OCI-M2 (cell line): ENCODE results near the gene TLR8.
"Not testable (repeated sequence)": the region's sequence is repeated elsewhere in the genome, so short reads cannot be mapped to it uniquely, and the experiment has no call there.

Experiments
- DNase-seq: peaks from one replicate; lab custom pipeline; 2025; ENCODE audit not compliant: unreplicated experiment; lab: John Stamatoyannopoulos, UW

The TLR8 gene

GRCh38 chrX:12896935-12897334 lies 9.5 kb upstream of the TLR8 start:
- DNase-seq: no peak

- DNase-seq: no peak
These were observed 8.3 kb upstream of the TLR8 start for GRCh38 chrX:12898073-12898472.

DNA sequence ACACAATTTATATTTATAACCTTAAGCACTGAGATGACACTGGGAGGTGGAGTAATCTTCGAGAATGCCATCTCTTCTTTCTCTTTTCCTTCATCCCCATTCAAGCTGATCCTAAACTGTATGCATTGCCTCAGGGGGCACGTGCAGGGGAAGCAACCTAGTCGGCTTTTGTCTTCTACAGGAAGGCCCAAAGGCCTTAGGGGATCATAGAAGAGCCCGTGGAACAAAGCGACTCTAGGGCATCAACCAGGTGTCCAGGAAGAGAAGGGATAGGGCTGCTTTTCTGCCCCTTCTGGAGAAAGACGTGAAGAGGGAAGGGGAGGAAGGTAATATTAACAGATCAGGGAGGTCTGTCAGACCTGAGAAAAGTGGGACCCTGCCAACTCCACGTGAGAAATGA lies 6.9 kb upstream of the TLR8 start:
- DNase-seq: no peak

DNA sequence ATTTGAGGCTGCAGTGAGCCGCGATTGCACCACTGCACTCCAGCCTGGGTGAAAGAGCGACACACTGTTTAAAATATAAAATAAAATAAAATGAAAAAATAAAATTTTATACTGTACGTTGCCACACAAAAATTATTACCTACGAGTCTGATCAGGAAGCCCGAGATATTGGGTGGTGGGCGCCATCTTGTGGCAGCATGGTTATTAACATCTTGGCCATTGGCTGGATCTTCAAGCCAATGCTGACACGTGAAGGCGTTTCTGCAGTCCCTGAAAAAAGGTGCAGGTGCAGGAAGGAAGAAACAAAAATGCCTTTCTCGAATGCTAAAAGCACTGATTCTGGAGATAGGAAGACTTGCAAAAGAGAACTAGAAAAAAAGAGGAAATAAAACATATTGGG lies 4.9 kb upstream of the TLR8 start:
- no peak for DNase-seq

DNA sequence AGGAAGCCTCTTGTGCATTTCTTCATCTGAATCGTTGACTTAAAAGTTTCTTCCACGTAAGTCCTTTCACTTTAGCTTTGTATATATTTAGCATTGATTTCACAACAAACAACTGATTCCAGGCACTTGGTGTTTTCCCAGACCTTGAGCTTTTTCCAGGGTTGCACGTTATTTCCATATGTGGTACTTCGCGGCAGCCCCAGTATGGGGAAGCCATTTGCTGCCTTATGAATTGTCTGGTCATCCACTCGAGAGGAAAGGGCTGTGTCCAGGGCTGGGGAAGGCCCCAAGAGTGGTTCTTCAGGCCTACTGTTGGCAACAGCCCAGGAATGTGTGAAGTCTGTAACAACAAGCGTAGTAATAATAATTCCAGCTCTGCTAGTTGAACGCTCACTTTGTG lies 2.8 kb upstream of the TLR8 start:
- no peak for DNase-seq

- no peak for DNase-seq
These were observed 4.2 kb downstream of the TLR8 start for GRCh38 chrX:12910423-12911121.

DNA sequence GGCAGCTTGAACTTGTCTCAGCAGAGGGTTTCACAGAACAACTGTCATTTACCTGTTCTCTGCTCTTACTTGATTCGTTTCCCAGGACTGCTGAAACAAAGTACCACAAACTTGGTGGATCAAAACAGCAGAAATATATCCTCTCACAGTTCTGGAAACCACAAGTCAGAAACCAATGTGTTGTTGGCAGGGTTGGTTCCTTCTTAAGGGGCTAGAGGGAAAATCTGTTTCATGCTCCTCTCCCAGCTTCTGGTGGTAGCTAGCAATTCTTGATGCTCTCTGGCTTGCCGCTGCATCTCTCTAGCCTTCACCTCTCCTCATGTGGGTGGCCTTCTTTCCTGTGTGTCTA lies 4.7 kb downstream of the TLR8 start:
- no peak for DNase-seq

DNA sequence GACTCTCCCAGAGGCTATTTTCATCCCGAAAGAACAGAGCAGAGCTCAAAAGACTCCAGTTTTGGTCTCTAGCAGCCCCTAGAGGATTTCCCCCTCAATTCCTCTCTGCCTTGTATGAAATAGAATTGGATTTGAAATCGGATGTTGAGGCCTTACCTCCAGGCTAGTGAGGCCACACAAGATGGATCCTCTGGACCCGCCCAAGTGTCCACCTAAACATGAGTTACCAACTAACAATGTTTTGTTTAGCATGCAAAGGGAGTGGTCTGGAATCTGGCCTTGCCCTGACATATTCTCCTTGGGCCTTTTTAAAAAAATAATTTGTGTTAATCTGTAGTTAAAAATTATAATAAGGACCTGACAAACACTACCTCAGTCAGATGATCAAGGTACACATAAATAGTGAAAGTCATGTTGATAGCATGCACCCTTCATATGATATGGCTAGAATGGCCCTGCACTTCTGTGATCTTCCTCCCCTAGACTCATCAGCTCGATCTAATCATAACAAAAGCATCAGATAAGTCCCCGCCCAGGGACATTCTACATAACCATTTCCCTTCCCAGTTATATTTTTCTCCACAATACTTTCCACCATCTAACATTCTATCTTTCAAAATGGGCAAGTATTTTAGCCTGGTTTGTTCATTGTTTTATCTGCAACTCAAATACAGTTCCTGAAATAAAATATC lies 6.5 kb downstream of the TLR8 start:
- DNase-seq: no peak

DNA sequence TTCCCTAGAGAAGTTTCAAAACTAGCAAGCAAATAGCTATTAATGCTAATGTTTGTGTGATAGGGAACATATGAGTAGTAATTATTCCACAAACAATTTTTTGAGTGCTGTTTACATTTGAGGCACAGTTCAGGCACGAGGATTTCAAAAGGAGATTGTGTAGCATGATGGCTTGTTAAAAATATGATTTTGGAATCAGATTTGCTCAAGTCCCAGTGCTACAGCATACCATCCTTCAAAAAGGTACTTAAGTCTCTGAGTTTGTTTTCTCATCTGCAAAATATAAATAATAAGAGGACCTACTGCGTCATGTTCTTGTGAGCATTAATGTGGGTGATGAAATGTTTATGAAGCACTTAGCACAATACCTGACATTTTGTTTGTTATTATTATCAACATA lies 11.3 kb downstream of the TLR8 start:
- no peak for DNase-seq

DNA sequence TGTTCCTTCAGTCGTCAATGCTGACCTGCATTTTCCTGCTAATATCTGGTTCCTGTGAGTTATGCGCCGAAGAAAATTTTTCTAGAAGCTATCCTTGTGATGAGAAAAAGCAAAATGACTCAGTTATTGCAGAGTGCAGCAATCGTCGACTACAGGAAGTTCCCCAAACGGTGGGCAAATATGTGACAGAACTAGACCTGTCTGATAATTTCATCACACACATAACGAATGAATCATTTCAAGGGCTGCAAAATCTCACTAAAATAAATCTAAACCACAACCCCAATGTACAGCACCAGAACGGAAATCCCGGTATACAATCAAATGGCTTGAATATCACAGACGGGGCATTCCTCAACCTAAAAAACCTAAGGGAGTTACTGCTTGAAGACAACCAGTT lies 12.6 kb downstream of the TLR8 start:
- DNase-seq: no peak

GRCh38 chrX:12919620-12920019 lies 13.2 kb downstream of the TLR8 start:
- DNase-seq: no peak

DNA sequence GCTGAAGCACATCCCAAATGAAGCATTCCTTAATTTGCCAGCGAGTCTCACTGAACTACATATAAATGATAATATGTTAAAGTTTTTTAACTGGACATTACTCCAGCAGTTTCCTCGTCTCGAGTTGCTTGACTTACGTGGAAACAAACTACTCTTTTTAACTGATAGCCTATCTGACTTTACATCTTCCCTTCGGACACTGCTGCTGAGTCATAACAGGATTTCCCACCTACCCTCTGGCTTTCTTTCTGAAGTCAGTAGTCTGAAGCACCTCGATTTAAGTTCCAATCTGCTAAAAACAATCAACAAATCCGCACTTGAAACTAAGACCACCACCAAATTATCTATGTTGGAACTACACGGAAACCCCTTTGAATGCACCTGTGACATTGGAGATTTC lies 14.6 kb downstream of the TLR8 start:
- no peak for DNase-seq

DNA sequence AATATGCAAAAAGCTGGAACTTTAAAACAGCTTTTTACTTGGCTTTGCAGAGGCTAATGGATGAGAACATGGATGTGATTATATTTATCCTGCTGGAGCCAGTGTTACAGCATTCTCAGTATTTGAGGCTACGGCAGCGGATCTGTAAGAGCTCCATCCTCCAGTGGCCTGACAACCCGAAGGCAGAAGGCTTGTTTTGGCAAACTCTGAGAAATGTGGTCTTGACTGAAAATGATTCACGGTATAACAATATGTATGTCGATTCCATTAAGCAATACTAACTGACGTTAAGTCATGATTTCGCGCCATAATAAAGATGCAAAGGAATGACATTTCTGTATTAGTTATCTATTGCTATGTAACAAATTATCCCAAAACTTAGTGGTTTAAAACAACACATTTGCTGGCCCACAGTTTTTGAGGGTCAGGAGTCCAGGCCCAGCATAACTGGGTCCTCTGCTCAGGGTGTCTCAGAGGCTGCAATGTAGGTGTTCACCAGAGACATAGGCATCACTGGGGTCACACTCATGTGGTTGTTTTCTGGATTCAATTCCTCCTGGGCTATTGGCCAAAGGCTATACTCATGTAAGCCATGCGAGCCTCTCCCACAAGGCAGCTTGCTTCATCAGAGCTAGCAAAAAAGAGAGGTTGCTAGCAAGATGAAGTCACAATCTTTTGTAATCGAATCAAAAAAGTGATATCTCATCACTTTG lies 15.6 kb downstream of the TLR8 start:
- DNase-seq: no peak

DNA sequence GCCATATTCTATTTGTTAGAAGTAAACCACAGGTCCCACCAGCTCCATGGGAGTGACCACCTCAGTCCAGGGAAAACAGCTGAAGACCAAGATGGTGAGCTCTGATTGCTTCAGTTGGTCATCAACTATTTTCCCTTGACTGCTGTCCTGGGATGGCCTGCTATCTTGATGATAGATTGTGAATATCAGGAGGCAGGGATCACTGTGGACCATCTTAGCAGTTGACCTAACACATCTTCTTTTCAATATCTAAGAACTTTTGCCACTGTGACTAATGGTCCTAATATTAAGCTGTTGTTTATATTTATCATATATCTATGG lies 16.1 kb downstream of the TLR8 start:
- no peak for DNase-seq

DNA sequence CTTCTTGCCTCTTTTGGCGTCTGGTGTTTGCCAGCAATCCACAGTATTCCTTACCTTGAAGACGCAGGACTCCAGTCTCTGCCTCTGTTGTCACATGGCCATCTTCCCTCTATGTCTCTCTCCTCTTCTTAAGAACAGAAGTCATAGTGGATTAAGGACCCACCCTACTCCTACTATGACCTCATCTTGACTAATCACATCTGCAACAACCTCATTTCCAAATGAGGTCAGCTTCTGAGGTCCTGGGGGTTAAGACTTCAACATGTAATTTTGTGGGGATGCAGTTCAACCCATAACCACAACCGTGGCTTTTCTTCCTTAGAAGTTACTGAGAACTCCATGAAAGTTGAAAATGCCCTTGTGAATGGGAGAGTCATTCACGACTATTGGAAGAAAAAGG lies 23.3 kb downstream of the TLR8 start:
- DNase-seq: no peak

DNA sequence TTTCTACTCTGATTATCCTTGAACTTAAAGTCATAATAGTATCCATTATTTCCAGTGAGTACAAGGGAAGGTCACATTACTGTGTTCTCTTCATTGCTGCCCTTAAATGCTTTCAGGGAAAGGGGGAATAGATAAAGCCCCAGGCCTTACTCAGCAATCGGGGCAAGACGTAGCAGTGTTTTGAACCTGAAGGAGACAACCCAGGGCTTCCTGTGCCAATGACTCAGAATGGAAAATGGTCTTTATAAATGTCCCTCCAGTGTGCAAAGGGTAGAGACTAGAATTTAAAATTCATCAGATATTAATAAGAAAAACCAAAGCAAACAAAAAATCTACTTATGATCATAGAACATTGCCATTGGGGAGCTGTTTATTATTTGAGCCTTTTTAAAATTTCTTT lies 23.7 kb downstream of the TLR8 start:
- DNase-seq: no peak

GRCh38 chrX:12932244-12932643 lies 25.8 kb downstream of the TLR8 start:
- no peak for DNase-seq

DNA sequence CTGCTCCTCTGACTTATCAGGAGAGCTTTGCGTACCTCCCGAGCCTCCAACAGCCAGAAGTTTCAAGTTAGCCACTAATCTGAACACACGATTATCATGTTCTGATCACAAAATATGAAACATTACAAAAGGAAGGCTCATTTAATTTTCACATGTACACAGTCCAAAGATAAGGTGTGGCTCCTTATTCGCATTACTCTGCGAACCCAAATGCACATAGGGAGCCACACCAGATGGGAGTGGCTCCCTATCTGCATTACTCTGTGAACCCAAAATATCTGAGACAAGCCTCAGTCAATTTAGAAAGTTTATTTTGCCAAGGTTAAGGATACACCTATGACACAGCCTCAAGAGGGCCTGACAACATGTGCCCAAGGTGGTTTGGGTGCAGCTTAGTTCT lies 28.4 kb downstream of the TLR8 start:
- DNase-seq: no peak

DNA sequence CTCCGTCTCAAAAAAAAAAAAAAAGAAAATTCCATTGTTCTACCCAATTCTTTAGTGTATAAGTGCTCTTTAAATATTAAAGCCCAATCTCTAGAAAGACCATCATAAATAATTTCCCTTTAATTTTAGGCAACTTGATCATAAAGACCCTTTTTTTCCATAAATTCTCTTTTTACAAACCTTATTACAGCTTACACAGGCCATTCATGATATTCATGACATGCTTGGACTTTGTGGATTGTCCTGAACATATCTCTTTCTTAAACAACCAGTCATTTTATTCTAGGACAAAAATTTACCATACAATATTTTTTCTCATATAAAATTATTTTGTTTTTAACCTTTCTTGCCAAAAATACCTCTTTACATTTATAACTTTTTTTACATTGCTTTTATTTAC lies 30.5 kb downstream of the TLR8 start:
- no peak for DNase-seq

- DNase-seq: not testable (repeated sequence)
These were observed 34.1 kb downstream of the TLR8 start for GRCh38 chrX:12940471-12940870.

GRCh38 chrX:12943592-12943991 lies 37.2 kb downstream of the TLR8 start:
- not testable (repeated sequence) for DNase-seq

GRCh38 chrX:12944452-12944851 lies 38.0 kb downstream of the TLR8 start:
- DNase-seq: not testable (repeated sequence)

DNA sequence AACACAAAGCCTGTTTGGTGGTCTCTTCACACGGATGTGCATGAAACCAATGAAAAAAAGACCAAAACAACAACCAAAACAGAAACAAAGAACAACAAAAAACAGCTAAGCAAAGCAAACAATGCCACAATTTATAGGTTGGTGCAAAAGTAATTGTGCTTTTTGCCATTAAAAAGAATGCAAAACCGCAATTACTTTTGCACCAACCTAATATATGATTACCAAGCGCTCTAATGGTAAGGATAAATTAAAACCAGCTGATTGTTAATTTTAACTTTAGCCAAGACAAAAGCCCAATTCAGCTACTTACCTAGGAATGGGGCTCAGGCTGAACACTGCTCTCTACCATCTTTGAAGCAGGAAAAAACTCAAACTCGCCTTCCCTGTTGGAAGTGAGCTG lies 39.1 kb downstream of the TLR8 start:
- no peak for DNase-seq
